GM21529 (cell line): ENCODE measurements around the gene PRUNE1.

Source experiments
- ATAC-seq: cut with Tn5 transposase; IDR thresholded peaks from one replicate; pipeline ENCODE4 v1.9.1; 2021; ENCODE audit not compliant: unreplicated experiment

PRUNE1 gene

GRCh38 chr1:150976879-150977694 lies 31.2 kb upstream of the PRUNE1 start:
- ATAC-seq = no peak

- peak; percentile 56 for ATAC-seq
Observed at GRCh38 chr1:150979092-150980056, 28.9 kb upstream of the PRUNE1 start.

- no peak for ATAC-seq
Observed at GRCh38 chr1:150981177-150981804, 27.0 kb upstream of the PRUNE1 start.

- ATAC-seq = no peak
Observed at GRCh38 chr1:150981805-150982712, 26.2 kb upstream of the PRUNE1 start, which contains the start of gene ANXA9. ANXA9 (plus strand) TSS chr1:150982292; CDS start chr1:150983106, 814 bp downstream.

GRCh38 chr1:150985179-150985825 lies 22.9 kb upstream of the PRUNE1 start:
- ATAC-seq = no peak

GRCh38 chr1:150987924-150988323 lies 20.3 kb upstream of the PRUNE1 start:
- no peak for ATAC-seq

- ATAC-seq = no peak
Observed at GRCh38 chr1:150992626-150993025, 15.6 kb upstream of the PRUNE1 start.

- no peak for ATAC-seq
Observed at GRCh38 chr1:150994248-150994647, 14.0 kb upstream of the PRUNE1 start.

- no peak for ATAC-seq
Observed at GRCh38 chr1:150995460-150995859, 12.8 kb upstream of the PRUNE1 start.

- no peak for ATAC-seq
Observed at GRCh38 chr1:150995896-150996295, 12.4 kb upstream of the PRUNE1 start.

GRCh38 chr1:150997126-150997872 lies 10.9 kb upstream of the PRUNE1 start:
- ATAC-seq = no peak

- ATAC-seq = no peak
Observed at GRCh38 chr1:150997949-150998348, 10.3 kb upstream of the PRUNE1 start.

- ATAC-seq = no peak
Observed at GRCh38 chr1:150999051-150999674, 9.1 kb upstream of the PRUNE1 start.

- no peak for ATAC-seq
Observed at GRCh38 chr1:150999926-151000325, 8.3 kb upstream of the PRUNE1 start.

GRCh38 chr1:151000408-151000807 lies 7.8 kb upstream of the PRUNE1 start:
- no peak for ATAC-seq

GRCh38 chr1:151001602-151002001 lies 6.6 kb upstream of the PRUNE1 start:
- ATAC-seq = no peak

GRCh38 chr1:151002051-151002450 lies 6.2 kb upstream of the PRUNE1 start:
- no peak for ATAC-seq

- no peak for ATAC-seq
Observed at GRCh38 chr1:151002611-151003010, 5.6 kb upstream of the PRUNE1 start.

GRCh38 chr1:151003180-151003579 lies 5.1 kb upstream of the PRUNE1 start:
- no peak for ATAC-seq
